Activated T-cell treated with anti-CD3 and anti-CD28 coated beads for 1 hour (primary cell): ENCODE measurements around the gene CEMP1.
"Not testable (repeated sequence)": the region's sequence is repeated elsewhere in the genome, so short reads cannot be mapped to it uniquely, and the experiment has no call there.

Source experiments
- DNase-seq: peaks from one replicate; pipeline ENCODE4 v3.0.0-alpha.2; 2020; ENCODE audit warnings: low read depth

The CEMP1 gene, protein sequence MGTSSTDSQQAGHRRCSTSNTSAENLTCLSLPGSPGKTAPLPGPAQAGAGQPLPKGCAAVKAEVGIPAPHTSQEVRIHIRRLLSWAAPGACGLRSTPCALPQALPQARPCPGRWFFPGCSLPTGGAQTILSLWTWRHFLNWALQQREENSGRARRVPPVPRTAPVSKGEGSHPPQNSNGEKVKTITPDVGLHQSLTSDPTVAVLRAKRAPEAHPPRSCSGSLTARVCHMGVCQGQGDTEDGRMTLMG

DNA sequence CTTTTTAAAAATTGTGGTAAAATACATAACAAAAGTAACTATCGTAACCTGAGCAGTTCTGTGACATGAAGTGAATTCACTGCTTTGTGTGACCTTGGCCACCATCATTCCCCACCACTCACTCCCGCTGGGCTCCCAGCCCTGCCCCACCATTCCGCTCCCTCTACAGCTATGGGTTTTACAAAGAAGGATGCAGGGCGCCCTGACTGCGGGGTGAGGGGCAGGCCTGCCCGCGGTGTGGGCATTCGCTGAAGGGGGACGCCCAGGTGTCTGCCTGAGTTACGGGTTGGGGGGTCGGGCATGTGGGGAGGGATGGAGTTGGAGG is at the start of gene CEMP1:
Gene CEMP1, minus strand, starts transcription at position 38 of the 325 bp plus-strand sequence. CDS start 335 bp downstream, outside the sequence.
- no peak for DNase-seq

DNA sequence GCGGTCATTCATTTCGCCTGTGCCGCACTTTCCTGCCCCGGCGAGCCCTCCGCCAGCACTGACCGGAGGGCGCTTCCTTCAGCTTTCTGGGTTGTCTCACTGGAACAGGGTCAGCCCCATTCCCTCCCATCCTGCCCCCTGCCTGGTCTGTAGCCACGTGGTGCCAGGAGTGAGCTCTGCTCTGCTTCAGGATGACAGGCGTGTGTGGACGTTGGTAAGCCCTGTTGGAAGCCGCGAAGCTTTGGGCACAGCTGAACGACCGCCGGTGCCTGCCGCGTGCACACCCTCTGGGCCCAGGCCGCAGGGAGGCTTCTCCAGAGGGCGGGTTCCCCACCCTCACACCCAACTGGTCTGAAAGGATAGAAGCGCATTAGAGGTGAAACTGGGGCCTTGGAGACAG is 49.6 kb upstream of the CEMP1 start:
- not testable (repeated sequence) for DNase-seq

DNA sequence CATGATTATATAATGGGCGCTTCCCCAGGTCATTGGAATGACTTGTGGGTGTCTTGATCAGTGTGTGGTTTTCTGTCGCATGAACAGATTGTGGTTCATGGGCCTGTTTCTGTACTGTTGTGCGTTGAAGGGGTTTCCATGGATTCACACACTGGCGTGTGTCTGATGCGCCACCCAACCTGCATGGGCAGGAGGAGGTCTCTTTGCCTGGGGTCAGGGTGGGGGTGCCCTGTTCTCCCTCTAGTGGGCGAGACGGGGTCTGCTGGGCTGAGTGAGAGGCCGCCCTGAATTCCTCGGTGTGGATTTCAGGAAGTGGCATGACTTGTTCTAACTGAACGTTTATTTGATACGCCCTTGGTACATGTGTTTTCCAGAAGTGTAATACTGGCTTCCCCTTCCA is 48.9 kb upstream of the CEMP1 start:
- DNase-seq = not testable (repeated sequence)

DNA sequence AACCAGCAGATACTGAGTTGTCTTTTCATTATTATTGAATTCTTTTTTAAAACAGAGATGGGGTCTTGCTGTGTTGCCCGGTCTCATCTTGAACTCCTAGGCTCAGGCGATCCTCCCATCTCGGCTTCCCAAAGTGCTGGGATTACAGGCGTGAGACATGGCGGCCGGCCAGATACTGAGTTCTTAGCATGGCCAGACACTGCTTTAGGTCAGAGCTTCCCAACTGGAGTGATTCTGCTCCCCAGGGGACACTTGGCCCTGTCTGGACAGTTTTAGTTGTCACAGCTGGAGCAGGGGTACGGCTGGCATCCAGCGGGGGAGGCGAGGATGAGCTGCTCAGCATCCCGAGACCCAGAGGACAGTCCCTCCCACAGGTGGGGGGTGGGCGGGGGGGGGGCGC is 47.7 kb upstream of the CEMP1 start:
- not testable (repeated sequence) for DNase-seq

DNA sequence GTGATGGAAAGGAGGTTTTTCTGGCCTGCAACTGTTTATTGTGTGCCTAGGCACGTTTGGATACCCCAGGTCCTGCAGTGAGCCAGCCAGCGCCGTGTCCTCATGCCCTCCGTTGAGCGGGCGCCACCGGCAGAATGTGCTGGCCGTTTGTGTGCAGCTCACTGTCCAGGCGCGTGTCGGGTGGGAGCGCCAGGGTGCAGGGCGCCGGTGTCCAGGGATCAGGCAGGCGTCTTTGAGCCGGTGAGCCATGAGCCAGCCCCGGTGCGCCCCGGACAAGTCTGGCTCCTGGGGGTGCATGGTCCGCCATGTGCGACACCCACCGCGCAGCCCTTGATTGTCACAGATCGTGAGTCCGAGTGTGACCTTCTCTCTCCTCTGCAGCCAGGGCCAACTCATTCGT is 45.8 kb upstream of the CEMP1 start:
- DNase-seq = not testable (repeated sequence)

DNA sequence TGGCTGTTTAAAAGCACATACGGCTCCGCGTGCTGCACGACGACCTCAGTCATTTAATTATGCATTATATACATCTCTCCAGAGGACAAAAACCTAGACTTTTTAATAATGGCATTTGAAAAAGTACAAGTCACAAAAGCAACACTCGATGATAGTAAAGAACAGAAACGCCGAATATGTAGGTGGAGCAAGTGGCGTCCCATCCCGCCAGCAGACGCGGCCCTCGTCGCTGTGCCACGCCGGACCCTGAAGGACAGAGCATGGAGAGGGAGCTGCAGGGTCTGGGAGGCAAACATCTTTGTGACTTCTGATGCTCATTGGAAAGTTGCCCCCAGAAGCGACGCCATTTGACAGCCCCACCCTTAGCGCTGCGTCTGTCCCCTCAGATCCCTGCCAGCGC is 44.6 kb upstream of the CEMP1 start:
- not testable (repeated sequence) for DNase-seq

DNA sequence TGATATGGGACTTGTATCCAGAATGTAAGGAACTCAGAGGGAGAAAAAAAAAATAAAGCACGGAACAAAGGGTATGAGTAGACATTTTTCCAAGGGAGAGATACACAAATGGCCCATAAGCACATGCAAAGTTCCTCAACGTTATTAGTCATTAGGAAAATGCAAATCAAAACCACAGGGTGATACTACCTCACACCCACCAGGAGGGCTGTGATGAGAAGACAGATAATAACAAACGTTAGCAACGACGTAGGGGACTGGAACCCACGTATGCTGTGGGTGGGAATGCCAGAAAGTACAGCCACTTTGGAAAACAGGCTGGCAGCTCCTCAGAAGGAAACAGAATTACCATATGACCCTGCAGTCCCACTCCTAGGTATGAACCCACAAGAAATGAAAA is 41.5 kb upstream of the CEMP1 start:
- DNase-seq = not testable (repeated sequence)

DNA sequence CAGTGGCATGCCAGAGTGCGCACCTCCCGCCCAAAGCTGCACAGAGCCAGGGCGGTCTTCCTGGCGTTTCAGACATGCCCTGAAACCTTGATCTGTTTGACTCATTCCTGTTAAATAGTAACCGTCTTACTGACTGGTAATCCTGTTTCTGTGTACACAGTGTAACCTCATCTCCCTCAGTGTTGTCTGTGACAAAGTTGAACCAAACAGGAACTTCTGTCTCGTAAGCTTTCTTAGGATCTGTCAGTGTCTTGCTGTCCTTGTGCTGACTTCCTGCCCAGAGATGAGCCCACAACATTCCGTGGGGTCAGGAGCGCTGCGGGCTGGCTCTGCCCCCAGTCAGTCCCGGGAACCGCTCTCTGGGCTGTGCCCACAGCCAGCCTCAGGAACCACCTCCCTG is 37.4 kb upstream of the CEMP1 start:
- not testable (repeated sequence) for DNase-seq

DNA sequence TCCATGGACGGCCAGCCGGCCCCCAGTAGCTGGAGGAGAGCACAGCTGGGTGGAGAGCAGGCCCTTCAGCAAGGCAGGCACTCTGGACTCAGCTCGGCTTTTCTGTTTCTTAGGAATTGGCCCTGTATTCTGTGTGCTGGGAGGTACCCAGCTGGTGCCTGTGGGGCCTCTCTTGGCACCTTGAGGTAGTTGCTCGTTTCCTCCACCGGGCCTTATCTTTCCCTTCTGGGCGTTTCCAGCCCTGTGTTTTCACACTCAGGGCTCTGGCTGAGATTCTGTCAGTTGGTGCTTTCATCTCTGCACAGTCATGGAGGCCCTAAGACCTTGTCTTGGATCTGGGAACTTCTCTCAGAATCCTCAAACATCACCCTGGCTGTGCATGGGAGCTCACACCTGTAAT is 36.3 kb upstream of the CEMP1 start:
- DNase-seq = not testable (repeated sequence)

DNA sequence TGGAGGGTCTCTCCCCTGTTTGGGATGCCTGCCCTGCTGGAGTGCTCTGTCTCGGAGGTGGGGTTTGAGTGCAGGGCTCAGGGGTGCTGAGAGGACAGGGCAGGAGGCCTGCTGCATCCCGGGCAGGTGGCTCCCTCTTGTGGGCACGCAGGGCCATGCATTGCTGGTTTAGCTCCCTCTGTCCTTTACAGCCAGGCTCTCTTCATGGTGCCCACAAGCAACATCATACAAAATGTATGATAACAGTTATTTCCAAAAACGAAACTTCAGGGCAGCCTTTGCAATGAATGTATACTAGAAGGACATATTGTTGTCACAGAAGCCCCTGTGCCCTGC is 29.6 kb upstream of the CEMP1 start:
- DNase-seq = peak; percentile 46

DNA sequence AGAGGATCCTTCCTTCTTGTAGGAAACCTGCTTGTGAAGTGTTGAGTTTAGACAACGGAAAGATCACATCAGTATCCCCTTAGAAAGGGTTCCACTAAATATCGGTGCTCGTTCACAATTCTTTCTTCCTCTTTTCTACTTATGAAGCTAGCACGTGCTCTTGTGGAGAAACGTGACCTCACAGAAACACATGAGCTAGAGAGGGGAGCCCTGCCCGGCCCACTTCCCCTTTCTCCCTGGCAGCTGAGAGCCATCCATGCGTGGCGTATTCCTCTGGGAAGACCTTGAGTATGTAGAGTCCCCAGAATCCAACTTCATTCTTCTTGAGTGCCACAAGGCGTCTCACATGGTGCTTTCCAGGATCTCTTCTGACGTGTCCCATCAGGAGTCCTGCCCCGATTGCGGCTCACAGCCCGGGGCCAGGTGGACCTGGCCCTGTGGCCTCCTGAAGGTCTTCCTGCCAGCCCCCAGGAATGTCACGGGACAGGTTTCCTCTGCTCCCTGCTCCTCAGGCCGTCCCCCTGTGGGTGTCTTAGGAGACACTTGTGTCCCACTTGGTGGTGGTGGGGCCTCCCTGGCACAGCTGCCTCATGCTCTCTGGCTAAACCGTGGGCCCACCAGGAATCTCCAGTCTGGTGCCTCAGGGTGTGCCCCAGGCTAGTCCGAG is 29.1 kb upstream of the CEMP1 start:
- DNase-seq = not testable (repeated sequence)

DNA sequence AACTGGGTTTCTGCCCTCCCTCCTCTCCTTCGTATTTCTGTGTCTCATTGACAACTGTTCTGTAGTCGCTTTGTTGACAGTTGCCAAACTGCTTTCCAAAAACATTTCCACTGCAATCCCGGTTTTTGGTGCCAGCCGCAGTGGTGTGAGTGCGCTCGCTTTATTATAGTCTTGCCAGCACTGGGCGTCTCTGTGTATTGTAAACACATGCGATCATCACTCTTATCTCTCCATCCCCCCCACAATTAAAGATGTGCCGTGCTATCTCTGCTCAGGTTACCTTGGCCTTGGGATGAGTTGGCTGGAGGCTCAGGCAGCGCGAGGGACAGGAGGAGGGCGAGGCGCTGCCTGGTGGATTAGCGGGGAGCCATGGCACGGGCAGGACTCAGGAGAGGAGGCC is 25.9 kb upstream of the CEMP1 start:
- DNase-seq = not testable (repeated sequence)

DNA sequence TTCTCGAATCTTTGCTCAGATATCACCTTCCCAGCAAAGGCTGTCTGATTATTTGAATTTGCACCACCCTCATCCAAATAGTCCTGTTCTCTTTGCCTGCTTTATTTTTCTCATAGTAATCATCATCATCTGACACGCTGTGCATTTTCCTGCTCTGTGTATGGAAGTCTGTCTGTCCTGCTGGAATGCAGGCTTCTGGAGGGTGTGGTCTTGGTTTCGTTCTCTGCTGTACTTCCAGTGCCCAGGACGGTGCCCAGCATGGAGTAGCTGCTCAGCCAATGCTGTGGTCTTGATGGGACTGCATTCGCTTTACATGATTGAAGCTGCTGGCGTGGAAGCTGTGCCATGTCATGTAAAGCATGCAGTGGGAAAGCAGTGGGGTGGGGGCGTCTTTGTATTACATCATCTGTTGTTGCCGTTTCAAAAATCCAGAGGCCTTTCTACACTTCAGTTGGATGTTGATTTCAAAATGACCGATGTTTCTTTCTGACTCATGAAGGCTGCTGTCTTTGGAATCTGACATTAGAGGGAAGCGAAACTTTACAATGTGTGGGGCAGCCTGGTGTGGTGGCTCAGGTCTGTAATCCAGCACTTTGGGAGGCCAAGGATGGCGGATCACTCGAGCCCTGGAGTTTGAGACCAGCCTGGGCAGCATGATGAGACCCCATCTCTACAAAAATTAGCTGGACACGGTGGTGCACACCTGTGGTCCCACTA is 23.7 kb upstream of the CEMP1 start:
- not testable (repeated sequence) for DNase-seq

DNA sequence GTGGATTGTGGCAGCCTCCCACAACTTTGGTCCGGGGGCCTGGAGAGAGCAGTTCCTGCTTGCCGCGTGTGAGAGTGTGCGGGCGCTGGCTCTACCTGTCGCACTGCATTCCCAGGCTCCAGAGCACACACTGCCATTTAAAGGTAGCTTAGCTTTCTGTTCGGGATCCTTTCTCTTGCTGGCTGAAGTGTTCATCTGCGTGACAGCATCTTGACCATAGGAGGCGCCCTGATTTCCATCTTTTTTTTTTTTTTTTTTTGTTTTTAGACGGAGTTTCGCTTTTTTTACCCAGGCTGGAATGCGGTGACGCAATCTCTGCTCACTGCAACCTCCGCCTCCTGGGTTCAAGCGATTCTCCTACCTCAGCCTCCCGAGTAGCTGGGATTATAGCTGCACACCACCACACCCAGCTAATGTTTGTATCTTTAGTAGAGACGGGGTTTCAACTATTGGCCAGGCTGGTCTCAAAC is 20.2 kb upstream of the CEMP1 start:
- DNase-seq = not testable (repeated sequence)

DNA sequence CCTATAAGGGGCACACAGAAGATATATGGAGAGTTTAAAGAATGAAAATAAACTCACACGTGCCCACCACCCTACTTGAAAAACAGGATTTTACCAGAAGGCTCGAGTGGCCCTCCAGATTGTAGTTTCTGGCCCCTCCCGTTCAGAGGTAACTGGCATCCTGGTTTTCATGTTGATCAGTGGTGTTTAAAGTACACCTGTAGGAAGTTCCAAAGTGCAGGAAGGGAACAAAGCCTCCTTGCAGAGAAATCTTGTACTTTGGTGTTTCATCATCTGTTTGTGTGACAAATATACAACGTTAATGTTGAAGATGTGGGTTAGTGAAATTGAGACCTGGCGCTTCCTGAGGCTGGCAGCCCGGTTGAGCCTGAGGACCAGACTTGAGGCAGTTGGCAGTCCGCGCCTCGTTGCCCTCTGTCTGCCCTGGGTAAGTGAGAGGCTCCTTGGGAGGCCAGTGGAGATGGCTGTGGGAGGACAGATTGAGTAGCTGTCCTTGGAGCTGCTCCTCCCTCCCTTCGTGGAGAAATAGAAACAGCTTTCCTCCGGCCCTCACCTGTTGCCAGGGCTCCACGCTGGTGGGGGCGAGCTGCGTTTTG is 19.2 kb upstream of the CEMP1 start:
- DNase-seq = not testable (repeated sequence)

DNA sequence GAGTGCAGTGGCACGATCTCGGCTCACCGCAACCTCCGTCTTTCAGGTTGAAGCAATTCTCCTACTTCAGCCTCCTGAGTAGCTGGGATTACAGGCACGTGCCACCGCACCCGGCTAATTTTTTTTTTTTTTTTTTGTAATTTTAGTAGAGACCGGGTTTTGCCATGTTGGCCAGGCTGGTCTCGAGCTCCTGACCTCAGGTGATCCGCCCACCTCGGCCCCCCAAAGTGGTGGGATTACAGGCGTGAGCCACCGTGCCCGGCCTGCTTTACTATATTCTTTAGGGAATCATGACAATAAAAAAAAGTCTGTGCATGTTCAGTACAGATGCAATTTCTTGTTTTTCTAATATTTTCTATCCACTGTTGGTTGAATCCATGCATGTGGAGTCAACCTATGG is 12.6 kb upstream of the CEMP1 start:
- DNase-seq = not testable (repeated sequence)

DNA sequence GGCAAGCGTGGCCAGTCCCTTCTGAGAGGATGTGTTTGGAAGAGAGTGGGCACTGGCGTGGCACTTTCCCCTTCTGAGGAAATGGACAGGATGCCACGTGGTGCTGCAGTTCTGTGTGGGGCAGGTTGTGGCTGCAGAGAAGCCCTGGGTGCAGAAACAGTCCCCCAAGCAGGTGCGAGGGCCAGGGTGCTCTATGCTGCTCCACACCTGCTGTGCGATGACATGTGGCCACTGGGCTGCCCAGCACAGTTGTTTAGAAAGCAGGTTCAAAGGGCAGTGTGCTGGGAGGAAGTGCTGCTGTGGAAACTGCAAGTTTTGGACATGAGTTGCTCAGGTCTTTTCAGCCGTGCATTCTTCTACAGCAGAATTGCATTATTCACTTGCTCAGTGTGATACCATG is 10.2 kb upstream of the CEMP1 start:
- DNase-seq = not testable (repeated sequence)

DNA sequence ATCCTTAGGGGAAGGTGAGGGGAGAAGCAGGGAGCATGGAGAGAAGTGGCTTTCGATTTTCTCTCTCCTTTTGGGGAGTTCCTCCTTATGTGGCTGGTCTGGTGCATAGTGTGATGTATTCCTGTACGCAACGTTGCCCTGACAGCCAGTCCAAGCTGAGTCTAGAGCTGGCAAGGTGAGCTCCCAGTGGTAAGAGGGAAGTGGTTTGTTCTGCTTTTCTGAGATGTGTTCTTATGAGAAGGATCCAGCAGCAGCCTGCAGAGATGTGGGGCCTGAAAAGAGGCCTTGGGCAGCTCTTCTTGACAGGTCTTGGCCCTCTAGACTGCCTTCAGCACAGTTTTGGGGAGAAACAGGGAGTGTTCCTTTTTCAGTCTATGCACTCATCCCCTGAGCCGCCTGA is 9.7 kb upstream of the CEMP1 start:
- not testable (repeated sequence) for DNase-seq

DNA sequence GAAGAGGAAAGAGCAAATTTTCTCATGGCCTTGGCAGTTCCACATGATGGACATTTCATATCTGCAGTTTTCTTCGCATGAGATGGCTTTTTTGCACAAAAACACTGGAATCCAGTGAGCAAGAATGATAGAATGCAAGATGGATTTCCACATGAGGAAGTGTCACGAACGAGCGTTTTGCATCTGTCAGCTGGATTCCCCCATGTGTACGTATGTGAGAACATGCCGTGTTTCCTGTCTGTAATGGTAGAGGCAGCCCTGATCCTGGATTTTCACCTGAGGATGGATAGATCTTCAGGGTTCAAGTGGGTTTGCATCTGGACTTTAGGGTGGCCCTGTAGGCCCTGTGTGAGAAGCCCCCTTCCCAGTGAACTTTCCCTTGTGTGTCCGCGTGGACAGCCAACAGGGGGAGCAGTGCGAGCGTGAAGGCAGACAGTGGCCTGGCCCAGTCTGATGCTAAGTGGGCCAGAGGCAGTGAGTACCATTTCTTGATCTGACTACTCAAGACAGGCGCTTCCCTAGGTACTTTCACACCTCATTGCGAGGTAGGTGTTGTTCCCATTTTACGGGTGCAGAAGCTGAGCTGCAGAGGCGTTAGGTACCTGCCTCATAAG is 8.7 kb upstream of the CEMP1 start:
- not testable (repeated sequence) for DNase-seq

DNA sequence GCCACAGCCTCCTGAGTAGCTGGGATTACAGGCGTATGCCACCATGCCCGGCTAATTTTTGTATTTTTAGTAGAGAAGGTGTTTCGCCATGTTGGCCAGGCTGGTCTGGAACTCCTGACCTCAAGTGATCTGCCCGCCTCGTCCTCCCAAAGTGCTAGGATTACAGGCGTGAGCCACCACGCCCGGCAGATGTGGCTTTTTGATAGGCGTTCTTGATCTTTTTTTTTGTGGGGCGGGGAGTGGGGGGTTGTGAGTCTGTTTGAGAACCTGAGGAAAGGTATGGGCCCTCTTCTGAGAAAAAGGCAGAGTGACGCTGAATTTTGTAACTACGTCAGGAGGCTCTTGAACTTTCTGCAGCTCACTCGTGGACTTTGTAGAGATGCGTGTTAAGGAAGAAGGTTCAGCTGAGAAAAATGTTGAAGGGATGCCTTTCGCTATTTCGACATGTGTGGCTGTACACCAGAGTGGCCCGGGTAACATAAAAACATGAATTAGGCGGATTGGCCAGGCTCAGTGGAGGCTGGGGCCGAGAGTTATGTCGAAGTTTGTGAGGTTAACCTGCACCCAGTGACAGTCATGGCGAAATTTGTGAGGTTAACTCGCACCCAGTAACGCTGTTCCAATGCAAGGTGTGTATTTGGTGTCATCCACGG is 8.1 kb upstream of the CEMP1 start:
- not testable (repeated sequence) for DNase-seq

DNA sequence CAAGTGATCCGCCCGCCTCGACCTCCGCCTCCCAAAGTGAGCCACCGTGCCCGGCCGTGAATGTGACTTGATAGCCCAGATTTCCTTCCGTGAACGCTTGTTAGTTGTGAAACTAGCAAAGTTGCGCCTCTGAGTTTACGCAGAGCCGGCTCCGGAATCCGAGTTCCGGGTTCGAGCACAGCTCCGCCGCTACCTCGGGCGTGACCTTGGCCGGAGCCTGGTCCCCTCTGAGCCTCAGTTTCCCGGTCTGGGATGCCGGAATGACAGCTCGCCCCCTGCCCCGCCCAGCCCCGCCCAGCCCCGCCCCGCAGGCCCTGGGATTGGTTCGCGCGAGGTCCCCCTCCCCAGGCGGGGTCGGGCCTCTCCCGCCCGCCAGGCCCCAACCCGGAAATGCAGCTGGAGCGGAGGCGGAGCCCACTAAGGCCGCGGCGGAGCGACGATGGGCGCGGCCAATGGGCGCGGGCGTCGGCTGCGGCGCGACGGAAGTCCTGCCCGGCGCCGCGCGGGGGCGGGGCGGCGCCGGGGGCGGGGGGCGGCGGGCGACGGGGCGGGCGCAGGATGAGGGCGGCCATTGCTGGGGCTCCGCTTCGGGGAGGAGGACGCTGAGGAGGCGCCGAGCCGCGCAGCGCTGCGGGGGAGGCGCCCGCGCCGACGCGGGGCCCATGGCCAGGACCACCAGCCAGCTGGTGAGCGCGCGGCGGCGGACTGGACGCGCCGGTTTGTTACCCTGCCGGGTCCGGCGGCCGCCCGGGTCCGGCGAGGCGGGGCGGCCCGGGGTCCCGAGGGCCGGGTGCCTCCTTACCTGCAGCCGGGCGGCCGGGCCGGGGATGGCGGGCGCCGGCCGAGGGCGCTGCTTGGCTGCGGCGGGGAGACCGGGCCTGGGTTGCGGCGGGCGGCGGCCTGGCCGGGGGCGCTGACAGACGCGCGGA is 6.5 kb upstream of the CEMP1 start, which contains the start of gene PDPK1:
Gene PDPK1, plus strand, starts transcription at position 571 of the 929 bp plus-strand sequence. Its CDS starts 92 bp downstream, at position 663.
- peak; percentile 87 for DNase-seq
